ENCODE data around the gene CALR3. TPM values are rescaled to one million over a fixed set of nuclear protein-coding genes. Genes with fewer than 3 reads are reported as not detected.

The CALR3 gene
- polyA plus RNA-seq, 1 experiment: not detected

DNA sequence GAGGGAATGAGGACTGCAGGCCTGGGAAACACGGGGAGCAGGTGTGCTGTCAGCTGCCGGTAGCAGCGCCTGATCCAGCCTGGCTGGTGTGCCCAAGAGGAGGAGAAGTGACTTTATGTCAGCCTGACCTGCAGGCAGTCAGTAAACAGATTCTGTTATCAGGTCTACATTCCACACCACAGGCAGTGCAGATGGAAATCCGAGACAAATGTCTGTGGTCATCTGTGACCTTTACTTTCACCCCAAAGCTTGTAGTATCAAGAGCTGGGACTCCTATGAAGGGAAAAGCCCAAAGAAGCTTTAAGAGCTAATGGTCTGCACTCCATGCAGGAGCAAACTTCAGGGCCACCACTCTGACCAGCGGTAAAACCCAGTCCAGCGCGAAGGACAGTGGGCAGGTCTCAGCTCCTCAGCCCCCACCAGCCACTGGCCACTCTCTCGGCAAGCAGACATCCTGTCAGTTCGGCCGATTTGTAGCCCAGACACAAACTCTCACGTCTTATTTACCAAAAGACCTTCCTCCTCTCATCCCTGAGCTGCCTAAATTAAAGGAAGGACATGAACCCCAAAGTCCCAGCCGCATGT, 31.9 kb downstream of the CALR3 start:
- TF ChIP-seq, protein P1, sequence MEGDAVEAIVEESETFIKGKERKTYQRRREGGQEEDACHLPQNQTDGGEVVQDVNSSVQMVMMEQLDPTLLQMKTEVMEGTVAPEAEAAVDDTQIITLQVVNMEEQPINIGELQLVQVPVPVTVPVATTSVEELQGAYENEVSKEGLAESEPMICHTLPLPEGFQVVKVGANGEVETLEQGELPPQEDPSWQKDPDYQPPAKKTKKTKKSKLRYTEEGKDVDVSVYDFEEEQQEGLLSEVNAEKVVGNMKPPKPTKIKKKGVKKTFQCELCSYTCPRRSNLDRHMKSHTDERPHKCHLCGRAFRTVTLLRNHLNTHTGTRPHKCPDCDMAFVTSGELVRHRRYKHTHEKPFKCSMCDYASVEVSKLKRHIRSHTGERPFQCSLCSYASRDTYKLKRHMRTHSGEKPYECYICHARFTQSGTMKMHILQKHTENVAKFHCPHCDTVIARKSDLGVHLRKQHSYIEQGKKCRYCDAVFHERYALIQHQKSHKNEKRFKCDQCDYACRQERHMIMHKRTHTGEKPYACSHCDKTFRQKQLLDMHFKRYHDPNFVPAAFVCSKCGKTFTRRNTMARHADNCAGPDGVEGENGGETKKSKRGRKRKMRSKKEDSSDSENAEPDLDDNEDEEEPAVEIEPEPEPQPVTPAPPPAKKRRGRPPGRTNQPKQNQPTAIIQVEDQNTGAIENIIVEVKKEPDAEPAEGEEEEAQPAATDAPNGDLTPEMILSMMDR (IDR thresholded peaks at IDR 0.05; ENCODE audit: insufficient read depth, low read depth, low read length): no peak
- no peak overlapping the region for H3K4me3 ChIP-seq (ENCODE audit: low read depth, low read length)
- H3K36me3 ChIP-seq (ENCODE audit: control insufficient read depth, insufficient read depth, low read length): no peaks in the 10 kb centered on the region; the same call in 1 of the 2 replicates
- ChIA-PET CTCF (interaction anchor here (0.7 to 1.7 kb wide), 2 partner anchors 22 to 47 kb away, joined by 3 to 4 read pairs; no protein-coding TSS in a partner anchor), POLR2A (no interaction called here)
- no peak for DNase-seq (ENCODE audit: low read depth)
- no peaks in the 10 kb centered on the region for H3K27me3 ChIP-seq (ENCODE audit: control insufficient read depth, insufficient read depth, low read length)

DNA sequence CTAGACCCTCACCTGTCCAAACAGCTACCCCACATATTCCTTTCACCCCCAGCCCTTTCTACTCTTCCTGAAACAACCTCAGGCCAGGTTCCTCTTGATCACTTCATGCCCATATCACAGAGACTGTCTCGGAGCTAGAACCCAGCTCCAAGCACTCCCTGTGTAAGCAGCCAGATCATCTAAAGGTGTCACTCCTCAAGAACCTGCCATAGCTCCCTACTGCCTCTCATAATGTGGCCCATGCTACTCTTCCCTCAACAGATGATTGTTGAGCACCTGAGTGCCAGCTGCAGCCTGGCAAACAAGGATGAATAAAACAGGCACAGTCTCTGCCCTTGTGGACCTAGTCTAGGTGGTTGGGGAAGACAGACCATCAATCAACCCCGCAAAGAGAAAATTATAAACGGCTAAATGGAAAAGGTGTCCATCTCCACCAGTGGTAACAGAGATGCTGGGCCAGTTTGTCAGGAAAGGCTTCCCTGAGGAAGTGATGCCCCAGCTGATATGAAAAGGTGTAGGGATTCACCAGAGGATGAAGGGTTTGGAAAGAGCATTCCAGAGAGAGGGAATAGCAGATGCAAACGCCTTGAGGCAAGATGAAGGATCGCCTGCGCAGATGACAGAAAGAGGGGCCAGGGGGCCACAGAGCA, 32.5 kb downstream of the CALR3 start:
- no peak overlapping the region for H3K4me3 ChIP-seq (ENCODE audit: low read depth, low read length)
- H3K36me3 ChIP-seq (ENCODE audit: control insufficient read depth, insufficient read depth, low read length): no peaks in the 10 kb centered on the region; the same call in 1 of the 2 replicates
- ChIA-PET CTCF (interaction anchor here (1.7 kb wide), 1 partner anchor 21 kb away, joined by 4 read pairs; no protein-coding TSS in a partner anchor), POLR2A (interaction anchor here (0.6 to 0.7 kb wide), 2 partner anchors 627 to 752 kb away, joined by 3 to 4 read pairs; partner anchors contain the start of gene USE1)
- H3K27me3 ChIP-seq (ENCODE audit: control insufficient read depth, insufficient read depth, low read length): no peaks in the 10 kb centered on the region
- no peak for DNase-seq (ENCODE audit: low read depth)
- TF ChIP-seq, protein P1 (IDR thresholded peaks at IDR 0.05; ENCODE audit: insufficient read depth, low read depth, low read length): no peak

DNA sequence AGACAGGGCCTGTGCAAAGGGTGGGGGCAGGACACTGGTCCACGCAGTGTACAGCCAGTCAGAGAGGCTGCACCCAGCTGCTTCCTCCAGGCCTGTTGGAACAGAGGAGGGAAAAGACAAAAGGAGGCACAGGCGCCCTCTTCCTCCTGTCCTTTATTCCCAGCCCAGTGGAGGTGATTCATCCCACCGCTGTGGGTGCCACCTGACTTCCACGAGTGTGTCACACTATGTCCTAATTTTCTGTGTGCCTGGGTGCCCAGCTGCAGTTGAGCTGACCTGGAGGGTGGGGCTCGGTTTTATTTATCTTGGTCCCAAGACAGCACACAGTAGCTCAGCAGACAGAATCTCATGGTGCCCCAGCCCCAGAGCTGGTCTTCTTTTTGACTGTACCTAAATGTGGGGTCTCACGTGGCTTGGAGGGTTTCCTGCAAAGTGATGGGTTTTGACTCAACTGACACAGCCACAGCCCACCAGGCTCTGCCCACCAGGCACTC, 33.2 kb downstream of the CALR3 start:
- Histone ChIP-seq H3K36me3 (ENCODE audit: control insufficient read depth, insufficient read depth, low read length) (no peaks in the 10 kb centered on the region; the same call in none of the 2 replicates), H3K4me3 (ENCODE audit: low read depth, low read length) (no peak overlapping the region), H3K27me3 (ENCODE audit: control insufficient read depth, insufficient read depth, low read length) (no peaks in the 10 kb centered on the region)
- DNase-seq (ENCODE audit: low read depth): no peak
- TF ChIP-seq, protein P1 (IDR thresholded peaks at IDR 0.05; ENCODE audit: insufficient read depth, low read depth, low read length): no peak
- ChIA-PET CTCF (interaction anchor here (1.2 kb wide), 1 partner anchor 8 kb away, joined by 4 read pairs; no protein-coding TSS in a partner anchor), POLR2A (interaction anchor here (0.6 to 0.7 kb wide), 2 partner anchors 627 to 752 kb away, joined by 3 to 4 read pairs; partner anchors contain the start of gene USE1)

DNA sequence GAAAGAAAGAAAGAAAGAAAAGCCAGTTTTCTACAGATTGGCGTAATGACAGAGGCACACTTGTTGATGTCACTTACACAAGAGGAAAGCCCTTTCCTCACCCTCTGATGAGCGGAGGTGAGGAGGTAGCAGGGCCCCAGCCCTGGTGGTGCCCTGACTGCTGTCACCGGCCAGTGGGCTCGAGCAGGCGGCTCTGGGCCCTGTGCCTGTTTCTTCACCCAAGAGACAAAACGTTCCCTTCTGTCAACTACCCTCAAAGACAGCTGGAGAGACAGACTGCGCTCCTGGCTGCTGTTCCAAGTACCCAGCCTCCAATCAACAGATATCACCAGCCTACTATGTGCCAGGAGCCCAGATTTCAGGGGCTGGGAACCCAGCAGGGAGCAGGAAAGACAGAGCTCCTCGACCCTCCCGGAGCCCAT, 34.3 kb downstream of the CALR3 start:
- H3K27me3 ChIP-seq (ENCODE audit: control insufficient read depth, insufficient read depth, low read length): no peaks in the 10 kb centered on the region
- no peak for DNase-seq (ENCODE audit: low read depth)
- TF ChIP-seq, protein P1 (IDR thresholded peaks at IDR 0.05; ENCODE audit: insufficient read depth, low read depth, low read length): no peak
- ChIA-PET CTCF (interaction anchor here (1.2 kb wide), 1 partner anchor 9 kb away, joined by 4 read pairs; no protein-coding TSS in a partner anchor), POLR2A (no interaction called here)
- H3K36me3 ChIP-seq (ENCODE audit: control insufficient read depth, insufficient read depth, low read length): no peaks in the 10 kb centered on the region; the same call in none of the 2 replicates
- no peak overlapping the region for H3K4me3 ChIP-seq (ENCODE audit: low read depth, low read length)

DNA sequence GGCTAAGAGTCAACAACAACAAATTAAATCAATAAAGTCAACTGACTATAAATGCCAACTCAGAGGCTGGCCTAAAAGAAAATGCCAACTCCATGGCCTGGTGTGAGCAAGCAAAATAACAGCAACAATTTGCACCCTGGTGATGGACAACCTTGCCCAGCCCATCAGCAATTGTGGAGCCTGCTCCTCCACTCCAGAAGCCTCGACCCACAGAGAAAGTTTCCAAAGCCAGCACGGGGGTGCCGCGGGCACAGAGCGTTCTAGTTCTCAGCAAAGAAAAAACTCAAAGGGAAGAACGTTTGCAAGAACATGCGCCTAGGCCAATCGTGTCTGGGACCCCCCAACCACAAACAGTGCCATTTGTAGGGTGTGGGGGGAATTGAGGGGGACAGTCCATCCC, 35.5 kb downstream of the CALR3 start:
- DNase-seq (ENCODE audit: low read depth): no peak
- POLR2A ChIA-PET: no interaction called here
- H3K27me3 ChIP-seq (ENCODE audit: control insufficient read depth, insufficient read depth, low read length): no peaks in the 10 kb centered on the region
- no peak overlapping the region for H3K4me3 ChIP-seq (ENCODE audit: low read depth, low read length)
- no peaks in the 10 kb centered on the region; the same call in none of the 2 replicates for H3K36me3 ChIP-seq (ENCODE audit: control insufficient read depth, insufficient read depth, low read length)
- TF ChIP-seq, protein P1 (IDR thresholded peaks at IDR 0.05; ENCODE audit: insufficient read depth, low read depth, low read length): no peak
- CTCF ChIA-PET: no interaction called here
